Thymus (tissue), 11 donors: ENCODE results near the gene ACTMAP. TPM values are rescaled to one million over a fixed set of nuclear protein-coding genes. Genes with fewer than 3 reads are reported as not detected.

Experiments
- DNase-seq, 9 donors: peaks; one replicate each; pipeline ENCODE4 v3.0.0-alpha.2; 2013; ENCODE audit warnings: low spot score in 9 of 9, low read depth in 6 of 9, missing footprints in 1 of 9
- H3K27ac ChIP-seq, 2 donors: one replicate each; pipeline ENCODE4 v1.5.1; 2013; ENCODE audit warnings: control low read depth in 1 of 2, low read depth in 1 of 2, low read length in 1 of 2, mild to moderate bottlenecking in 1 of 2, moderate library complexity in 1 of 2
- H3K27me3 ChIP-seq, 2 donors: one replicate each; pipeline ENCODE4 v1.5.1; 2013; ENCODE audit warnings: low read length in 1 of 2; ENCODE audit not compliant: control insufficient read depth in 2 of 2, insufficient read depth in 1 of 2
- H3K36me3 ChIP-seq, 2 donors: one replicate each; pipeline ENCODE4 v1.5.1; 2013; ENCODE audit warnings: low read length in 1 of 2, mild to moderate bottlenecking in 1 of 2, moderate library complexity in 1 of 2; ENCODE audit not compliant: control insufficient read depth in 2 of 2, insufficient read depth in 2 of 2
- H3K4me1 ChIP-seq, 2 donors: one replicate each; pipeline ENCODE4 v1.5.1; 2013; ENCODE audit warnings: low read length in 2 of 2; ENCODE audit not compliant: control insufficient read depth in 2 of 2, insufficient read depth in 2 of 2
- H3K4me3 ChIP-seq, 2 donors: one replicate each; pipeline ENCODE4 v1.5.1; 2013; ENCODE audit warnings: low read length in 2 of 2, control low read depth in 1 of 2, mild to moderate bottlenecking in 1 of 2
- H3K9me3 ChIP-seq, 2 donors: one replicate each; pipeline ENCODE4 v1.5.1; 2013; ENCODE audit warnings: low read length in 1 of 2, mild to moderate bottlenecking in 1 of 2; ENCODE audit not compliant: control insufficient read depth in 2 of 2, insufficient read depth in 1 of 2
- WGBS: extraction: QIAGEN DNeasy Blood & Tissue Kit; methylation state at CpG from one replicate; pipeline ENCODE4 v1.1.7; 2013; 5-methylcytosine and 5-hydroxymethylcytosine counted together
- polyA plus RNA-seq: library from polyadenylated mRNA; stranded (reverse); fragments of 200-250 nt; gene quantifications from one replicate; pipeline ENCODE4 v1.2.3, GENCODE V29; 2013
- total RNA-seq: library from RNA; stranded (reverse); fragments of 120-200 nt; gene quantifications from one replicate; pipeline ENCODE4 v1.2.4, GENCODE V29; 2013
- donor health status: healthy.

Gene ACTMAP
- total and polyA plus RNA-seq, 2 donors, result 1.1 to 7.4 TPM

DNA sequence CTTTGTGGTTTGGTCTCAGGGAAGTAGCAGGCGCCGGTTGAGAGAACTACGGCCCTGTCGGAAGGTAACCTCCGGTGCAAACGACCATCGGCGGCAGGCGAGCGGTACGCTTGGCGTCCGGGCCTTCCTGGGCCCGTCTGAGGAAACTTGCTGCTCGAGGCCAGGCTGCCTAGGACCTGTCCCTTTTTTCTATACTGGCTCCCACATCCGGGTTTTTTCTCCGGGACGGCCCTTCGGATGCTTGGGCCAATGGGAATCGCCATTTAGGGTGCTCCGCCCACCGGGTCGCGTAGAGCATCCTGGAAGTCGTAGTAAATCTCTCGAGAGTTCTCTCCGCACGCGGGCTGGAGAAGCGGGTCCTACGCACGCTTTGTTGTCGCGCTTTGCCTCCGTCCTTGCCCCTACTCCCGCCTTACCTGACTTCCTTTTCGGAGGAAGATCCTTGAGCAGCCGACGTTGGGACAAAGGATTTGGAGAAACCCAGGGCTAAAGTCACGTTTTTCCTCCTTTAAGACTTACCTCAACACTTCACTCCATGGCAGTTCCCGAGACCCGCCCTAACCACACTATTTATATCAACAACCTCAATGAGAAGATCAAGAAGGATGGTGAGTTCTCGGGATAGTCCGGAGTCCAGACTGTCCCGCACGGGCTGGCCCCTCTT lies 729 bp upstream of the ACTMAP start, which contains the start of gene SNRPA:
Gene SNRPA, plus strand, starts transcription at position 330 of the 664 bp plus-strand sequence. Its CDS starts 206 bp downstream, at position 536.
- H3K27me3 ChIP-seq, result no peaks in the 10 kb centered on the region
- peak within 1 kb of the TSS; percentile 91 to 92 for H3K27ac ChIP-seq
- DNase-seq, result peak; percentile 95 to 99 (median 97)
- peak within 1 kb of the TSS; percentile 65 to 77 for H3K4me3 ChIP-seq
- peaks cover 12 to 19% of the 10 kb centered on the region in 2 donors for H3K36me3 ChIP-seq
- WGBS, result under 1% methylated on average over 46 of the region's 46 CpGs
- H3K4me1 ChIP-seq, result peaks cover 12 to 43% of the 10 kb centered on the region in 2 donors
- no peaks in the 10 kb centered on the region for H3K9me3 ChIP-seq

DNA sequence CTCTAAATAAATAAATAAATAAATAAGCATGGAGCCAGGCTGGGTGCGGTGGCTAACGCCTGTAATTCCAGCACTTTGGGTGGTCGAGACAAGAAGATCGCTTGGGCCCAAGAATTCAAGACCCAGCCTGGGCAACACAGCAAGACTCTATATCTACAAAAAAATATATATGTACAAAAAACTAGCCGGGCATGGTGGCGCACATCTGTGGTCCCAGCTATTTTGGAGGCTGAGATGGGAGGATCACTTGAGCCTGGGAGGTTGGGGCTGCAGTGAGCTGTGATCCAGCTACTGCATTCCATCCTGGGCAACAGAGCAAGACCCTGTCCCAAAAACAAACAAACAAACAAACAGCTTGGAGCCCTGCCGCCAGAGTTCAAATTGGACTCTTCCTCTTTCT lies 2.7 kb downstream of the ACTMAP start:
- Histone ChIP-seq H3K4me3 (no peak overlapping the region), H3K4me1 (peaks cover 7 to 19% of the 10 kb centered on the region in 2 donors), H3K27me3 (no peaks in the 10 kb centered on the region), H3K9me3 (no peaks in the 10 kb centered on the region), H3K27ac (no peak overlapping the region), H3K36me3 (no peaks in the 10 kb centered on the region)
- WGBS, result 99% methylated on average over 7 of the region's 7 CpGs
- DNase-seq, result no peak

DNA sequence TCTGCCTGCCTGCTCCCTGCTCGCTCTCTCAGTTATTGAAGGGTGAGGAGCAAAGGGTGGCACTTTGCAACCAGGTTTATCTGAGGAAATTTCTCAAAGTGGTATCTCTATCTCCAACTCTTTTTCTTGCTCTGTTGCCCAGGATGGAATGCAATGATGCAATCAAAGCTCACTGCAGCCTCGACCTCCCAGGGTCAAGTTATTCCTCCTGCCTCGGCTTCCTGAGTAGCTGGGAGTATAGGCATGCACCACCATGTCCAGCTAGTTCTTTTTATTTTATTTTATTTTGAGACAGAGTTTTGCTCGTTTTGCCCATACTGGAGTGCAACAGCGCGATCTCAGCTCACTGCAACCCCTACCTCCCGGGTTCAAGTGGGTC lies 4.9 kb downstream of the ACTMAP start:
- no peak overlapping the region for H3K27ac ChIP-seq
- WGBS, result 98% methylated on average over 7 of the region's 7 CpGs

DNA sequence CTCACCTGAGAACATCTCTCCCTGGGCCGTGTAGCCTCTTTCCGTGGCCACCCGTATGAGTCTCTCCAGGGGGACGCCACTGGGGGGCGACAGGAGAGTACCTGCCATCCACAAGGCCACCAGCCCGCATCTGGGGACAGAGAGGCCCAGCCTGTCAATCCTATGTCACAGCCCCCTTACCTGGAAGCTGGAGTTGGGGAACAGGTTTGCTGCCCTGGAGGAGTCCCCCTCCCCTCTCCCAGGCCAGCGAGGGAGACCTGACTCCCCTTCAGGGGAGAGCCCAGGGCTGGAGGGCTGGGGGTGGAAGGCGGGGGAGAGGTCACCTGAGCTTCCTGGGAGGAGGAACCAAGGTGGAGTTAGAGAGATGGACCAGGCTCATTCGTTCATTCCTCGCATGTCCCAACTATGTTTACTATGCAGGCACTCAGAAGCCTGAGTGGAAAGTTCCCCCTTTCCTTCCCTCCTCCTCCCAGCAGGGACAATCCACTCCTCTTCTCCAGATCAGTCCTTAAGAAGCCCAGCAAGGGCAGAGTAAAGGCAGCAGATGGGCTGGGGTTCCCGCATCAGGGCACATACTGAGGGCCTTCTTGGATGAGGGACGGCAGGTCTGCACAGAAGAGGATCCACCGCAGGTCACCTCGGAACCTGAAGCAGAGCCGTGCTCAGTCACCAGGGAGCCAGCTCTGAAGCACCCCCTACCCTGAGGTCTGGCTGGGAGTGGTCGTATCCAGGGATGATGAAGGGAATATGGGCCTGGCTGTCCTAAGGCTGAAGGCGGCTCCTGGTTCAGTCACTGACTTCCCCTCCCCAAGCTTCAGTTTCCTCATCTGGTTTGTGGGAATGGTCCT lies 5.5 kb downstream of the ACTMAP start:
- H3K27ac ChIP-seq, result peak overlapping the region in 1 of 2 donors; percentile 11
- no peak for DNase-seq
- no peaks in the 10 kb centered on the region for H3K27me3 ChIP-seq
- no peaks in the 10 kb centered on the region for H3K9me3 ChIP-seq
- peaks cover 8 to 11% of the 10 kb centered on the region in 2 donors for H3K36me3 ChIP-seq
- peaks cover 3 to 5% of the 10 kb centered on the region in 2 donors for H3K4me1 ChIP-seq
- no peak overlapping the region for H3K4me3 ChIP-seq
- 93% methylated on average over 17 of the region's 17 CpGs for WGBS

More for the DNA sequence above, 4.9 kb downstream of the ACTMAP start:
- no peak for DNase-seq
- Histone ChIP-seq H3K4me3 (no peak overlapping the region), H3K36me3 (peaks cover 2 to 5% of the 10 kb centered on the region in 2 donors), H3K9me3 (no peaks in the 10 kb centered on the region), H3K27me3 (no peaks in the 10 kb centered on the region), H3K4me1 (peaks cover 7 to 10% of the 10 kb centered on the region in 2 donors)

DNA sequence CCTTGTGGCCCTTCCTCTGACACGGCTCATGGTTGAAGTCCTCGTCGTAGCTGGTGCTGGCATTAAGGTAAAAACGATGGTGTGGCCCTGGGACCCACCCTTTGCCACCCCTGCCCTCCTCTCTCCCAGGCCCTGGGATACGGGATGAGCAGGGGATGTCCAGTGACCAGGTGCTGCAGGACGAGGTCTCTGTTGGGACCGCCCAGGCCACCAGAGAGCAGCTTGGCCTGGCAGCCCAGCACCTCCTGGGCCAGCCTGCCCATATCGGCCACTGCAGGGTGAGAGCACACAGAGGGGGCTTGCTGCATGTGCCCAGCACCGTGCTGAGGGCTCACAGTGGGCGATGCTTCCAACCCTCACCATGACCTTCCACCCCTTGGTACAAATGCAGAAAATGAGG lies 6.4 kb downstream of the ACTMAP start:
- peaks cover 11 to 20% of the 10 kb centered on the region in 2 donors for H3K36me3 ChIP-seq
- 97% methylated on average over 10 of the region's 10 CpGs for WGBS
- H3K4me1 ChIP-seq, result no peaks in the 10 kb centered on the region
- H3K4me3 ChIP-seq, result no peak overlapping the region
- no peak overlapping the region for H3K27ac ChIP-seq
- no peaks in the 10 kb centered on the region for H3K27me3 ChIP-seq
- H3K9me3 ChIP-seq, result no peaks in the 10 kb centered on the region
- no peak for DNase-seq

DNA sequence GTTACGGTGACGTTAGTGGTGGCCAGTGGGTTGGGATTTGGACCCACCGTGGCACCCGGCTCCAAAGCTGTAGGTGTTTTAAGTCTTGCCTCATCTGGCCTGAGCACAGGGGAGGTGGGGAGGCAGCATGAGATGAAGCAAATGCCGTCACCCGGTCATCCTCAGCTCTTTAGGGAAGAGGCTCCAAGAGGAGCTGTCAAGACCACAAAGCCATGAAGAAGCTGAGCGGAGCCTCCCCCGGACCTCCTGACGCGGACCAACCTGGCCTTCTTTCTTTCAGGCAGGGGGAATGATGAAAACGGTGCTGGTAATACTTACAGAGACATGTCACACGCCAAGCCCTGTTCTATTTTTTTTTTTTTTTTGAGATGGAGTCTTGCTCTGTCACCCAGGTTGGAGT lies 7.4 kb downstream of the ACTMAP start:
- no peak overlapping the region for H3K27ac ChIP-seq
- H3K4me1 ChIP-seq, result no peaks in the 10 kb centered on the region
- H3K4me3 ChIP-seq, result no peak overlapping the region
- H3K9me3 ChIP-seq, result no peaks in the 10 kb centered on the region
- no peaks in the 10 kb centered on the region for H3K27me3 ChIP-seq
- H3K36me3 ChIP-seq, result peaks cover 11 to 24% of the 10 kb centered on the region in 2 donors
- no peak for DNase-seq
- WGBS, result 96% methylated on average over 12 of the region's 12 CpGs

DNA sequence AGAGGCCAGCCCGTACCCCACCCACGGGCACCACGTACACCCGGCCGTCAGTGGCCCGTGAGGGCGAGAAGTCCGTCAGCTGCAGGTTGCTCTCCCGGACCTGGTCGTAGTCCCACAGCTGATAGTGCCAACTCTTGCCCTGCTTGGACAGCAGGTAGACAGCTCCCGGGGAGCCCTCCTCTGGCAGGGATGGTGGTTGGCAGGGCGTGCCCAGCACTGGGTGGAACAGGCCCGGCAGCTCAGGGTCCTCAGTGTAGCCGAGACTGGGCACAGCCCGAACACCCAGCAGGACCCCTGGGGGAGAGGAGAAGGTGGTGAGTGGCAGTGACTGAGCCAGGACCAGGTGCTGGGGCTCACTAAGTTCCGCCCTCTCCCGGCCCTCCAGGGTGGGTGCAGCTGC lies 7.8 kb downstream of the ACTMAP start:
- WGBS, result 99% methylated on average over 17 of the region's 17 CpGs
- H3K4me3 ChIP-seq, result no peak overlapping the region
- DNase-seq, result no peak
- H3K27ac ChIP-seq, result no peak overlapping the region
- no peaks in the 10 kb centered on the region for H3K4me1 ChIP-seq
- H3K9me3 ChIP-seq, result no peaks in the 10 kb centered on the region
- H3K36me3 ChIP-seq, result peaks cover 13 to 26% of the 10 kb centered on the region in 2 donors
- no peaks in the 10 kb centered on the region for H3K27me3 ChIP-seq

DNA sequence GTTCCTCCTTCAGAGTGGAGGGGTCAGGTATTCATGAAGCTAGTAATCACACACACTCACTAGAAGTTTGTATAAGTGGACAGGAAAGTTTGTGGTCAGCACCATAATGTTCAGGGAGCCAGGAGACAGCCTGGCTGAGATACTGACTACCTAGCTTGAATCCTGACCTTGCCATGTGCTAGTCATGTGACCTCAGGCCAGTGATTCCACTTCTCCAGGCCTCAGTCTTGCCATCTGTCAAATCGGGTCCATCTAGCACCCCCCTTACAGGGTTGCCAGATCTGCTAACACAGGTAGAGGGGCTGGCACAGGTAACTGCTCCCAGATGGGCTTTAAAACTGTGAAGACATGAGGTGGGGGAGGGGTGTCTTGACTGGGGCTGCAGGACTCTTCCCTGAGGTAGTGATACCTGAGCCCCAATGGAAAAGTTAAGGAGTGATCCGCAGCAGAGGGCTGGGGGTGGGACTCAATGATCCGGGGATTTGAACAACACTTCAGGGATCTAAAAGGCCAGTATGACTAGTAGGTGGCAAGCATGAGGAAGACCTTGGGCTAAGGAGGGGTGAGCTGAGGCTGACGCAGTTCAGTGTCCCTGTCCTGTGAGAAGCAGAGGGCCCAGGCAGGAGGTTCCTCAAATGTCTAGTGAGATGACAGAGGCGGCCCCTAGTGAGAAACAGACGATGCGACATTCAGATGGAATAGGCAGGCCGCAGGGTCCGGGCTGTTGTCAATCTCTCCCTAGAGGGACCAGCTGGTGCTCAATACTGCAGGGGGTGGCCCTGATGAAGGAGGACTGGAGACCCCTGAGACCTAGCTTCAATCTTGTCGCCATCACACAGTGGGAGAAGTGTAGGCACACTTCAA lies 8.5 kb downstream of the ACTMAP start:
- H3K4me3 ChIP-seq, result no peak overlapping the region
- H3K27ac ChIP-seq, result no peak overlapping the region
- H3K27me3 ChIP-seq, result no peaks in the 10 kb centered on the region
- WGBS, result 95% methylated on average over 10 of the region's 10 CpGs
- no peaks in the 10 kb centered on the region for H3K9me3 ChIP-seq
- peaks cover 20 to 33% of the 10 kb centered on the region in 2 donors for H3K36me3 ChIP-seq
- no peaks in the 10 kb centered on the region for H3K4me1 ChIP-seq
- no peak for DNase-seq
